Cortex of kidney (tissue), 1 donor: Measurements from ENCODE around the gene KLB.
"Not testable (repeated sequence)": the region's sequence is repeated elsewhere in the genome, so short reads cannot be mapped to it uniquely, and the experiment has no call there.

ENCODE experiments used
- DNase-seq: peaks from one replicate; lab custom pipeline; 2025; lab: John Stamatoyannopoulos, UW

KLB gene

DNA sequence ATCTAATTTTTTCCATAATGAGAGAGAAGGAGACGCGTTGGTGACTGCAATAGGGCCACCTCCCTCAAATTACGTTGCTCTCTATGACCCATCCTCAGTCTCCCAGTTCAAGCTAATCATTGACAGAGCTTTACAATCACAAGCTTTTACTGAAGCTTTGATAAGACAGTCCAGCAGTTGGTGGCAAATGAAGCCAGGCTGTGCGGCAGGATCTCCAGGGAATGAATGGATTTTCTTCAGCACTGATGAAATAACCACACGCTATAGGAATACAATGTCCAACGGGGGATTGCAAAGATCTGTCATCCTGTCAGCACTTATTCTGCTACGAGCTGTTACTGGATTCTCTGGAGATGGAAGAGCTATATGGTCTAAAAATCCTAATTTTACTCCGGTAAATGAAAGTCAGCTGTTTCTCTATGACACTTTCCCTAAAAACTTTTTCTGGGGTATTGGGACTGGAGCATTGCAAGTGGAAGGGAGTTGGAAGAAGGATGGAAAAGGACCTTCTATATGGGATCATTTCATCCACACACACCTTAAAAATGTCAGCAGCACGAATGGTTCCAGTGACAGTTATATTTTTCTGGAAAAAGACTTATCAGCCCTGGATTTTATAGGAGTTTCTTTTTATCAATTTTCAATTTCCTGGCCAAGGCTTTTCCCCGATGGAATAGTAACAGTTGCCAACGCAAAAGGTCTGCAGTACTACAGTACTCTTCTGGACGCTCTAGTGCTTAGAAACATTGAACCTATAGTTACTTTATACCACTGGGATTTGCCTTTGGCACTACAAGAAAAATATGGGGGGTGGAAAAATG is at the start of gene KLB:
Gene KLB (plus strand): TSS at position 168 of the 821 bp plus-strand sequence. CDS start 20 bp downstream, at position 188.
- no peak for DNase-seq

DNA sequence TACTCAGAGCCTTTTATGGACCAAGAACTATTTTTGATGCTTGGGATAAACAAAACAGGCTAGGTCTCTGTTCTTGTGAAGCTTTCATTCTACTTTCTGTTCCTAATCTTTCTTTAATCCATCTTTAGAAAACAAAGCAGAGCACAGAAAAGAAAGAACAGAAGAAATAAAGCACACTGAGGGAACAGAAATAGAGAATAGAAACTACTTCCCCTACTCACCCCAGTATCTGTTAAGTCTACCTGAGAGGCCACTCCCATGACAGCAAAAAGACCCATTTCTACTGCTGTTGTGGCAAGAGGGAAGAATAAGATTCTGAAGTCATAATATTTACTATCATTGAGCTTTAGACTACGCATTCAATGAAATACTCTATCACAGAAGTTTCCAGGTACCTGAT is 49.7 kb upstream of the KLB start:
- no peak for DNase-seq

DNA sequence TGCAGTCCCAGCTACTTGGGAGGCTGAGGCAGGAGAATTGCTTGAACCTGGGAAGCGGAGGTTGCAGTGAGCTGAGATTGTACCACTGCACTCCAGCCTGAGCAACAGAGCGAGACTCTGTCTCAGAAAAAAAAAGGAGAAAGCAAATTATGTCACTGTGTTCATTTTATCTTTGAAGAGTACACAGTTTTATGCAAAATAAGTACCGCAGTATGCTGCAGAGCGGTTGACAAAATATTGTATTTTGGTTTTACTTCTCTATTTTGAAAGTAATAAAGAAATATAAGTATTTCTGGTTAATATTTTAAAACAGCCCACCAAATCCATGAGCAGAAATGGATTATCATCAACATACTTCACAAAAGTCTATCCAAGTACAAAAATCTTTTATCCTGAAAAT is 46.1 kb upstream of the KLB start:
- not testable (repeated sequence) for DNase-seq

DNA sequence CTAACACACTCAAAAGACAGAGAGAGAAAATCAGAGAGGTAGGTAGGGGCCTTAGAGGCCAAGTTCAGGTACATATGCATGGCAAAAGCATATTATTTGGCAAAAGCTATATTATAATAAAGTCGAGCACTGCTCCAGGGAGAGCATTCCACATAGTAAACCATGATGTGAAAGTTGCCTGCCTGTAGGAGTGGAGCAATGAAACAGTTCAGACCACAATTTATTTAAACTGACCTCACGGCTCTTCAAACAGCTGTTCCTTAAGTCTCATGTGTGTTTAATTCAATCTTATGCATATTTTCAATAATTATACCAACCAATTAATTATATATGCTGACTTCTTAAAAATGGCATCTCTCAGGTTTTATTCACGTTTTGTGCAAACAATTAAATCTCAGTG is 43.9 kb upstream of the KLB start:
- no peak for DNase-seq

DNA sequence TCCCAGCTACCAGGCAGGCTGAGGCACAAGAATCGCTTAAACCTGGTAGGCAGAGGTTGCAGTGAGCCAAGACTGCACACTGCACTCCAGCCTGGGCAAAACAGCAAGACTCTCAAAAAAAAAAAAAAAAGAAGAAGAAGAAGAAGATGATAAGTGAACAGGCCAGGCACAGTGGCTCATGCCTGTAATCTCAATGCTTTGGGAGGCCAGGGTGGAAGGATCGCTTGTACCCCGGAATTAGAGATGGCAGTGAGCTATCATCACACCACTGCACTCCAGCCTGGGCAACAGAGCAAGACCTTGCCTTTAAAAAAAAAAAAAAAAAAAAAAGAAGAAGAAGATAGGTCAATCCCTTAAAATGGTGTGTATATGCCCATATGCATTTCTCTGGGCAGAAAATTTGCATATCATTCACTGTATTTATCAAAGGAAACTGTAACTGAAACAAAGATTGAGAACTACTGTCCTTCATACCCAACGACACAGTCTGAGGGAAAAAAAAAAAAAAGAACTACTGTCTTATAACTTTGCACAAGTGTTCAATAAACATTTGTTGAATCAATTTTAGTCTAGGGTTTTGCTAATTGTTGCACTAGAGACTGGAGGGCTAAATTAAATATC is 42.8 kb upstream of the KLB start:
- no peak for DNase-seq

DNA sequence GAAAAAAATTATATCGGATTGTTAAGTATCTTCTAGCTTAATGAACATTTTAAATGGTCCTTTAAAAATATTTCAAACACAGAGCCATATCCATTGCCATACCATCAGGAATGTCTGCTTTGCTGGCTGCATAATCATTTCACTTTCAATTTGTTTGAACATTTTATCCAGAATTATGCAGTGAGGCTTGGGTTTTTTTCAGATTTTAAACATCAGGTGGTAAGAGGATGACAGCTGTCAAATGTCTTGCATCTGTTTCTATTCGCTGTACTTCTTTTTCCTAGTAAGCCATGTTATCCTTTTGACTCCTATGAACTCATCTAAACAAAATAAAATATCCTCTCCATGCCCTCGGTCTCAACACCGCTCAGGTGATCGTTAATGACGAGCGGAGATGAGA is 41.4 kb upstream of the KLB start:
- no peak for DNase-seq

DNA sequence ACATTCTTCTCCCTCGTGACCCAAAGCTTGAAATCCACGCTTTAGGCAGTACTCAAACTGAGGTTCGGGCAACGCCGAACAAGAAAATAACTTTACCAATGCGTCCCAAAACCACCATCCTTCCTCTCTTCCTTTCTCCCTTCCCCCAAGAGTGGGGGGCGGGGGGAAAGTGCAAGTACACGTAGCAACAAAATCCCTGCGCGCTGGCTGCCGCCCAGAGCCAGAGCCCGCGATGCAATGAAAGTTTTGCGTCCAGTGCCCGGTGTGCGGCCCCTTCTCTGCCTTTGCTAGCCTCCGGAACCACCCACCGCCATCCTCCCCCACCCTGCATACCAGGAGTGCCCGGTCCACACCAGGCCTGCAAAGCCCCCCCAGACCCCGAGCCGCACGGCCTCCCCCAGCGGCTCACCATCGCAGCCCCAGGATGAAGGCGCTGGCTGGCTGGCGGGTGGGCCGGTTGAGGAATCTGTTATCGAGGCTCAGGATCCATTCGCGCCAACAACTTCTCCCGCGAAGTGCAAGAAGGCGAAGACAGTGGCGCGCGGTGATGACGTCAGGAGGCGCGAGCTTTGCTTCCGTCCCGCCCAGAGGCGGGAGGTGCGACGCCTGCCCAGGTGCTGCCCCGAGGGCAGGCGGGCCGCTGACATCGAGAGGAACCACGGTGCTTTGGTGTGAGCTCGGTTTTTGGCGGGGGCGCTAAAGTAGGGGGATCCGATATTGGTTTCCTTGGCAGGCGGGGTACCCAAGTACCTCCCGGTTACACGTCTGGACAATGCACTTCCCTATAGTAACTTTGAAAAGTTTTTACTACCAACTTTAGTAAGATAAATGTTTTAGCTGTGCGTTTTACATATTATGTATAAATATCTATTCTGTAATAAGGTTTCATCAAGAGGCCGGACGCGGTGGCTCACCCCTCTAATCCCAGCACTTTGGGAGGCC is 40.6 kb upstream of the KLB start, which contains the start of gene RFC1:
Gene RFC1 (minus strand): TSS at position 533 of the 942 bp plus-strand sequence. CDS start 121 bp downstream, at position 412.
- no peak for DNase-seq

DNA sequence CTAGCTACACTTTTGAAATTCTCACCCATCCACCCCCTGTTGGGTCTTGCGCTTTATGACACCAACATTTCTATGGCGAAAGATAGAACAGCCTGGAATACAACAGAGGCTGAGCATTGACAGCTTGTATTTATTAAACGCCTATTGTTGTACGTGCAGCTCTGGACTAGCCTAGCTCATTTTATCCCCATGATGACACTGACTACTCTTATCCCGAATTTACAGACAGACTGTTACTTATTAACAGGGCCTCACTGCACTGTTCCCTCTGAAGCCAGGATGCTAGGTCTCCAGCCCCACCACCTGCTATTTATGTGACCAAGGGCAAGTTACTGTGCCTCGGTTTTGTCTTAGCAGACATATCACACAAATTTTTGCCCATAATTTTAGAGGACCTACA is 39.6 kb upstream of the KLB start:
- no peak for DNase-seq

DNA sequence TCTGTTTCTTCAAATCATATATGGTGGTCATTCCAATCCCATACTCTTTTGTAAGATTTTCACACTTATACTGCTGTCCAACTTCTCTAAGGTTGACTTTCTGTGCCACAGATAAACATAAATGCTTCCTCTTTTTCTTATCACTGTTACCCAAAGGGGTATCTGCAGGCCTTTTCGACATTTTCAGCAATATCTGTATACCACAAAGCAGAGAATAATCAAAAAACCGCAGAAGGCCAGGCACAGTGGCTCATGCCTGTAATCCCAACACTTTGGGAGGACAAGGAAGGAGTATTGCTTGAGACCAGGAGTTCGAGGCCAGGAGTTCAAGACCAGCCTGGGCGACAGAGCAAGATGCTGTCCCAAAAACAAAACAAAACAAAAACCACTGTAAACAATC is 37.4 kb upstream of the KLB start:
- no peak for DNase-seq

DNA sequence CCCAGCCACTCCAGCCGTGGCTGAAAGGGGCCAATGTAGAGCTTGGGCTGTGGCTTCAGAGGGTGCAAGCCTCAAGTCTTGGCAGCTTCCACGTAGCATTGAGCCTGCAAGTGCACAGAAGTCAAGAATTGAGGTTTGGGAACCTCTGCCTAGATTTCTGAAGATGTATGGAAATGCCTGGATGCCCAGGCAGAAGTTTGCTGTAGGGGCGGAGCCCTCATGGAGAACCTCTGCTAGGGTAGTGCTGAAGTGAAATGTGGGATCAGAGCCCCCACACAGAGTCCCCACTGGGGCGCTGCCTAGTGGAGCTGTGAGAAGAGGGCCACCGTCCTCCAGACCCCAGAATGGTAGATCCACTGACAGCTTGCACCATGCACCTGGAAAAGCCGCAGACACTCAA is 35.5 kb upstream of the KLB start:
- DNase-seq, result not testable (repeated sequence)

DNA sequence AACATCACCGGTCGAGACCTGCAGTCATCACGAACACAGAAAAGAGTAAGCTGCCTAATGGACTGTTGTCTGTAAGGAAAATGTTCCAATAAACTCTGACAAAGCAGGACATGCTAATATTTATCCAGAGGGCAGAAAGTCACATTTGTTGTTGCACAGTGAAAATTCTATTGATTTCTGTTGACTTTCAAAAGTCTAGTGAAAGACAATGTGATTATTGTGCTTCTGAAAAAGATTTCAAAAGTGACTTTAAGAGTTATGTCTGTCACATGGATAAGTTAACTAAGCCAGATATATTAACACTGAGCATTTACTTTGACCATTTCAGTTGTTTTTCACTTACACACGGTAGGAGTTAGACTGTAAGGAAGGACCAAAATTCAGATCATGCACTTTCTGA is 31.3 kb upstream of the KLB start:
- no peak for DNase-seq

DNA sequence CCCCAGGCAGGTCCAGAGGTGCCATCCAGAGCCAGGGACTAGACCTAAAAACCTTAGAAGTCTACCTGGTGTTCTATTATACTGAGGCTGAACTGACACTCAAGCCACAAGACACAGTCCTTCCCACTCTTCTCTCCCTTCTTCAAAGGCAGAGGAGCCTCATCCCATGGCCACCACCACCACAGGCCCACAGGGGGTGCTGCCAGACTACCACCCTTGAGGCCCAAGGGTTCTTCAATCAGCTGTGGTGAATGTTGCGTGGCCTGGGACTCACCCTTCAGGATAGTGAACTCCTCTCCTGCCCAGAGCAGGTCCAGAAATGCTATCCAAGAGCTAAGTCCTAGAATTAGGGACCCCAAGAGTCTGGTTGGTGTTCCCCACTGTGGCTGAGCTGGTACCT is 23.0 kb upstream of the KLB start:
- DNase-seq, result no peak

DNA sequence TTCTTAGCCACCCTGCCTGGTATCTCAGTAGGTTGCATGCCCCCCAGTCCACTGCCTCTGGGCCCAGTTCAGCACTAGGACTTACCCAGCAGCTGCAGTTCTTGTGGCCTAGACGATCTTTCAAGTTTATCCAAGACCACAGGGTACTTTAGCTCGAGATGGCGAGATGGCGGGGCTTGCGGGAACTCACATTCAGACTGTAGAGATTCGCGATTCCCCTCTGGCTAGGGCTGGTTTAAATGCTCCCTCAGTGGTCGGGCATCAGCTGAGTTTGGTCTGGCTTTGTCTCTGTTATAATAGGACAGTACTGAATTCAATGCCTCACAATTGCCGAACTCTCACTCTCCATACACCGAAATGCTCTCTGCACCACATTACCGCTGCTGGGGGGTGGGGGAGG is 22.2 kb upstream of the KLB start:
- DNase-seq, result no peak

DNA sequence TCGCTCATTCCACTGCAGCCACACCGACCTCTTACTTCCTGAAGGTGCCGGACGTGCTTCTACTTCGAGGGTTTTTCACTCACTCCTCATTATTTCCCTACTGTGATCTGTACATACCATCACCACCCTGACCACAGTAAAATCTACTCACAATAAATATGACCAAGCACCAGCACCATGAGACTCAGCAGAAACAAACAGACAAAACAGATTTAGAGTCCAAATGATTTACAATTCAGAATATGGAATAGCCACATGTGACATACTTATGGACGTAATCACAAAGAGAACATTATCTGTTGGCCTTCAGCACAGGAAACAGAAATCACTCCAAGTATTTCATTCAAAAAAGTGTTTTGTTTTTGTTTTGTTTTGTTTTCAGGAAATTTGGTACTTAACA is 16.1 kb upstream of the KLB start:
- no peak for DNase-seq

DNA sequence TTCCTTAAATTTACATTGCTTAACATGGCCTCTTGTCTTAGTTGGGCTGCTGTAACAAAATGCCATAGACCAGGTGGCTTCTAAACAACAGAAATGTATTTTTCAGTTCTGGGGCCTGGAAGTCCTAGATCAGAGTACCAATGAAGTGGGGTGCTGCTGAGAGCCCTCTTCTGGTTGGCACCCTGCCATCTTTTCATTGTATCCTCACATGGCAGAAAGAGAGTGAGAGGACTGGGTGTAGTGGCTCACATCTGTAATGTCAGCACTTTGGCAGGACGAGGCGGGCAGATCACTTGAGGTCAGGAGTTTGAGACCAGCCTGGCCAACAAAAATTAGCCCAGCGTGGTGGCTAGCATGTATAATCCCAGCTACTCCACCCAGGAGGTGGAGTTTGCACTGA is 12.0 kb upstream of the KLB start:
- DNase-seq, result no peak

DNA sequence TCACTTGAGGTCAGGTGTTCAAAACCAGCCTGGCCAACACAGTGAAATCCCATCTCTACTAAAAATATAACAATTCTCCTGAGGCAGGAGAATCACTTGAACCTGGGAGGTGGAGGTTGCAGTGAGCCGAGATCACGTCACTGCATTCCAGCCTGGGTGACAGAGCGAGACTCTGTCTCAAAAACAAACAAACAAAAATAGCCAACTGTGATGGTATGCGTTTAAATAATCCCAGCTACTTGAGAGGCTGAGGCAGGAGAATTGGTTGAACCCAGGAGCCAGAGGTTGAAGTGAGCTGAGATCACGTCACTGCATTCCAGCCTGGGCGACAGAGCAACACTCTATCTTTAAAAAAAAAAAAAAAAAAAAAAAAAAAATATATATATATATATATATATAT is 5.1 kb upstream of the KLB start:
- DNase-seq, result not testable (repeated sequence)

DNA sequence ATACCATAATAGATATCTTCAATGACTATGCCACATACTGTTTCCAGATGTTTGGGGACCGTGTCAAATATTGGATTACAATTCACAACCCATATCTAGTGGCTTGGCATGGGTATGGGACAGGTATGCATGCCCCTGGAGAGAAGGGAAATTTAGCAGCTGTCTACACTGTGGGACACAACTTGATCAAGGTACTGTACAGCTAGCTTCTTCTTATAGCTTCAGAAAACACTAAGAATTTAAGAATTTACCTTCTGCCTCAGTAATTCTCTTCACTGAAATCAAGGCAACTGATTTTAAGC is 805 bp downstream of the KLB start:
- DNase-seq, result no peak

DNA sequence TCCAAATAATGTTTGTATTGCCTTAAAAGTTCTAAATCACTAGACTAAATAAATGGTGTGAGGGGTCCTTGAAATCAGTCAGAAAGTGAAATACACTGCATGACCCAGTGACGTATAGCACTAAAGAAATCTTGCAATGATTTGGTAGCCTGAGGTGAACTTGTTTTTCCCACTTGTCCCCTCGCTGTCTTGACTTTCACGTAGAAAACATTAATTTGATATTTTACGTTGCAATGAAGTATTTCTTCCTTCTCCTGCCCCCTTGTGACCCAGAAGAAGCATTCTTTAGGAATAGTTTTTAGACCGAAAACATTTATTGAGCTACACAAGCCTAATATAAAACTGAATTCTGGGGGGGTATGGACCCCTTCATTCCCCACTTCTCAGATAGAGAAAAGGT is 3.7 kb downstream of the KLB start:
- DNase-seq, result no peak

DNA sequence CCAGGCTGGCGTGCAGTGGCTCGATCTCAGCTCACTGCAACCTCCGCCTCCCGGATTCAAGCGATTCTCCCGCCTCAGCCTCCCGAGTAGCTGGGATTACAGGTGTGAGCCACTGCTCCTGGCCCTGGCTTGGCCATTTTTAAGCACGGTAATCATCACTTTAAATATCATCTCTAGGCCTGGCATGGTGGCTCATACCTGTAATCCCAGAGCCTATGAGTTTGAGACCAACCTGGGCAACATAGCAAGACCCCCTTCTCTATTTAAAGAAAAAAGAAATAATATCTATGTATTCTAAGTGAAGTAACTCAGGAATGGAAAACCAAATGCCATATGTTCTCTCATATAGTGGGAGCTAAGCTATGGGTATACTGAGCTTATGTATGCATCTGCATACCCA is 4.8 kb downstream of the KLB start:
- not testable (repeated sequence) for DNase-seq

DNA sequence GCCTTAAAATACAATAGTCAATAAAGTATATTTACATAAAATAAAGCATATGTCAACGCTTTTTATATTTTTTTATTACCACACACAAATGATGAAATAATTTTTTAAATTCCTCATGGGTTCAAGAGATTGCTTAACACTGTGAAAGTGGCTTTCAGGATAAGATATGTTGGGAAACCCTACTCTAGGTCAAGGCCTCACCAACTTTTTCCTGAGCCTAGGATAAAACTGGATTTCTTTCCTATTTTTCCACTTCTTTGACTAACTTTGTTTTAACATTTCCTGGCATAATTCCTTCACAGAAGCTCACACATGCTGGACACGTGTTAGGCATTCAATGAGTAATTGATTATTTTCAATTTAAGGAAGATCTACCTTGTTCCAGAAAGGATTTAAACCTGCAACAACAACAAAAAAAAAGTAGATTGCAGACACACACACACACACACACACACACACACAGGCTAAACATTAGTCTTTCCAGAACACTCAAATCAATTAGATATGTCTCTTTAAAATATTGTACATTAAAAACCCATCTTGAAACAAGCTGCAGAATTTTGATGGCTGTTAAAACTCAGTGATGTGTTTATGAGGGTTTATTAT is 9.1 kb downstream of the KLB start:
- no peak for DNase-seq

DNA sequence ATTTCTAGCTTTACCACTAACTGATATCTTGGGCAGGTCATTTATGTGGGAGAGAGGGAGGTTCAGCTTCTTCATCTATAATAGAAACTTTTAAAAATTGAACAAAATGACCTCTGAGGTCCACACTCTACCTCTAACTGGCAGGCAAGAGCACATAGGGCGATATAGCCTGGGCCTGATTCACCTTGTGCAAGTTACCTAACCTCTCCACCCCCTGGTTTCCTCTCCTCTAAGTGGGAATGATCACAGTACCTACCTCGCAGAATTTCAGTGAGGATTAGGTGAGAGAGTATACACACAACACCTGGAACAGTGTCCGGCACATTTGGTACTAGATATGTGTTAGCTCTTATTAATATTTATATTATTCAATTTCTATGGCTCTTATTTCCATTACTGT is 15.5 kb downstream of the KLB start:
- DNase-seq, result no peak

DNA sequence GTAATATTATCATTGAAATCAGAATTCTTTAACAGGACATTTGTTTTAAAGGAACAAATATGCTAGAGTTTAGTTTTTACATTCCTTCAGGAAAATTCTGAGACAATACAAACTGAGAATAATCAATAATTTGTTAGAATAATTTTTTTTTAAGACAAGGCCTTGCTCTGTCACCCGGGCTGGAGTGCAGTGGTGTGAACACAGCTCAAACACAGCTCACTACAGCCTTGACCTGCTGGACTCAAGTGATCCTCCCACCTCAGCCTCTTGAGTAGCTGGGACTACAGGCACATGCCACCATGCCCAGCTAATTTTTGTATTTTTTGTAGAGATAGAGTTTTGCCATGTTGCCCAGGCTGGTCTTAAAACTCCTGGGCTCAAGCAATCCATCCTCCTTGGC is 18.6 kb downstream of the KLB start:
- DNase-seq, result not testable (repeated sequence)
